ENCODE results near the gene IFT57.

- no peak for TF ChIP-seq CTCF (IDR thresholded peaks at IDR 0.05)
- no peak for TF ChIP-seq POLR2A (IDR thresholded peaks at IDR 0.05)
- no peak for TF ChIP-seq POLR2AphosphoS5 (IDR thresholded peaks at IDR 0.05)
Measured at GRCh38 chr3:108225221-108225620, 3.0 kb upstream of the IFT57 start.
